Activated CD4-positive, alpha-beta T cell treated with anti-CD3 and anti-CD28 coated beads, Interleukin-2, Interleukin-4, amounts not matched to agents 100 ng/mL and 50 ng/mL, durations not matched to agents 16 hours and 8 hours (primary cell): Measurements from ENCODE around the gene WDR93.

Experiments
- DNase-seq: peaks from one replicate; pipeline ENCODE4 v3.0.0-alpha.2; 2020; ENCODE audit warnings: low spot score

WDR93 gene

GRCh38 chr15:89790661-89791060, 100.0 kb downstream of the WDR93 start:
- no peak for DNase-seq

GRCh38 chr15:89792106-89792805, 101.6 kb downstream of the WDR93 start:
- DNase-seq: no peak
